ENCODE results near the gene ARL4A. TPM values are rescaled to one million over a fixed set of nuclear protein-coding genes. Genes with fewer than 3 reads are reported as not detected.

The ARL4A gene
- total RNA-seq, 1 experiment from 2014 or later = 39.4 TPM

DNA sequence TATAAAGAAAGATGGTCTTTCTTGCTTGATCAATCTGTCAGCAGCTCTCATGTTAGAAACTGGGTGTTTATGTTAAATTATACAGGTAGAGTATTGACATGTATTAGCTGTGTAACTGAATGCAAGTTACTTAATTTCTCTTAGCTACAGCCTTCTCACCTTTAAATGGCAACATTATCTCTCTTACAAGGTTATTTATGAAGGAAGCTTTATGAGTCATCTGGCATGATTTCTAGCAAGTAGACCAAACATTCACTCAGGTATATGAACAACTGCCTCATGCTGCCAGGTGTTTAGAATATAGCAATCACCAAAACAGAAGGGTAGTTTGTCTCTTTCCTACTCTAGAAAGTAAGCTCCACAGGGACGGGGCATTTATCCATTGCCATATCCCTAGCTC is 8.5 kb downstream of the ARL4A start:
- no peak overlapping the region for H2BK5ac ChIP-seq (ENCODE audit: insufficient read length, low read length)
- no peak overlapping the region for H3K23ac ChIP-seq (ENCODE audit: insufficient read length, low read depth, low read length)
- no peak overlapping the region for H2BK120ac ChIP-seq (ENCODE audit: low read depth, low read length, poor library complexity, severe bottlenecking)
- peaks cover 7 to 18% (median 8%) of the 10 kb centered on the region in 3 experiments; a peak in 6 of 7 replicates for H3K36me3 Mint-ChIP-seq (ENCODE audit: insufficient read depth in 1 of 3, low read depth in 3 of 3)
- no peak overlapping the region for H2BK15ac ChIP-seq (ENCODE audit: low read depth, low read length)
- DNase-seq = no peak
- H3K18ac ChIP-seq (ENCODE audit: insufficient read length, low read depth, low read length) = no peak overlapping the region
- no CpG with 5 or more reads among the region's 1 CpG for WGBS (ENCODE audit: extremely low coverage, insufficient read length, low lambda C conversion rate)
- peaks cover 3 to 5% of the 10 kb centered on the region in 2 experiments; a peak in 3 of 5 replicates for H3K9me3 Mint-ChIP-seq
- H3K4me1 Mint-ChIP-seq = peaks cover 8 to 13% of the 10 kb centered on the region in 2 experiments
- no peak overlapping the region for H2BK20ac ChIP-seq (ENCODE audit: low read depth, low read length, poor library complexity, severe bottlenecking)
- no peak overlapping the region for H4K91ac ChIP-seq (ENCODE audit: insufficient read length, low read depth, low read length)
- H2BK12ac ChIP-seq (ENCODE audit: insufficient read length, low read depth, low read length) = no peak overlapping the region
- no peak overlapping the region for H3K27ac Mint-ChIP-seq
- H3K4me1 ChIP-seq (ENCODE audit: insufficient read depth, low read length) = no peaks in the 10 kb centered on the region
- H3K23me2 ChIP-seq (ENCODE audit: insufficient read length, low read depth, low read length, poor library complexity, severe bottlenecking) = no peaks in the 10 kb centered on the region
- no peak overlapping the region for H2AFZ ChIP-seq (ENCODE audit: low read length)
- TF ChIP-seq, protein P1, sequence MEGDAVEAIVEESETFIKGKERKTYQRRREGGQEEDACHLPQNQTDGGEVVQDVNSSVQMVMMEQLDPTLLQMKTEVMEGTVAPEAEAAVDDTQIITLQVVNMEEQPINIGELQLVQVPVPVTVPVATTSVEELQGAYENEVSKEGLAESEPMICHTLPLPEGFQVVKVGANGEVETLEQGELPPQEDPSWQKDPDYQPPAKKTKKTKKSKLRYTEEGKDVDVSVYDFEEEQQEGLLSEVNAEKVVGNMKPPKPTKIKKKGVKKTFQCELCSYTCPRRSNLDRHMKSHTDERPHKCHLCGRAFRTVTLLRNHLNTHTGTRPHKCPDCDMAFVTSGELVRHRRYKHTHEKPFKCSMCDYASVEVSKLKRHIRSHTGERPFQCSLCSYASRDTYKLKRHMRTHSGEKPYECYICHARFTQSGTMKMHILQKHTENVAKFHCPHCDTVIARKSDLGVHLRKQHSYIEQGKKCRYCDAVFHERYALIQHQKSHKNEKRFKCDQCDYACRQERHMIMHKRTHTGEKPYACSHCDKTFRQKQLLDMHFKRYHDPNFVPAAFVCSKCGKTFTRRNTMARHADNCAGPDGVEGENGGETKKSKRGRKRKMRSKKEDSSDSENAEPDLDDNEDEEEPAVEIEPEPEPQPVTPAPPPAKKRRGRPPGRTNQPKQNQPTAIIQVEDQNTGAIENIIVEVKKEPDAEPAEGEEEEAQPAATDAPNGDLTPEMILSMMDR (conservative IDR thresholded peaks at IDR 0.05) = no peak
- H3K27me3 Mint-ChIP-seq (ENCODE audit: low read depth) = no peaks in the 10 kb centered on the region
- H3K9ac ChIP-seq (ENCODE audit: extremely low read depth, insufficient read length, low read length) = no peak overlapping the region
- no peak overlapping the region for H3T11ph ChIP-seq (ENCODE audit: low read length)
- no peak overlapping the region for H3K56ac ChIP-seq (ENCODE audit: insufficient read length, low read depth, low read length)
- no peak overlapping the region for H4K8ac ChIP-seq (replicated peaks; ENCODE audit: insufficient read length, low read depth, low read length)
- no peak overlapping the region for H2AK5ac ChIP-seq (ENCODE audit: insufficient read length, low read length)
- H4K5ac ChIP-seq (ENCODE audit: insufficient read length, low read depth, low read length) = no peak overlapping the region
- no peaks in the 10 kb centered on the region for H4K20me1 ChIP-seq (ENCODE audit: control insufficient read depth, insufficient read depth, insufficient read length)
- no peaks in the 10 kb centered on the region; the same call in 1 of the 2 replicates for H3K79me2 ChIP-seq (ENCODE audit: insufficient read depth, low read length)
- no peak overlapping the region for H3K4me2 ChIP-seq (ENCODE audit: insufficient read depth, insufficient read length, low read length)
- no peaks in the 10 kb centered on the region for H3K27me3 ChIP-seq (ENCODE audit: insufficient read depth, low read length)
- no peak overlapping the region for H3K4me3 Mint-ChIP-seq
- H3K4ac ChIP-seq (ENCODE audit: low read depth, low read length) = no peak overlapping the region
- H3K79me1 ChIP-seq (ENCODE audit: insufficient read depth, low read depth, low read length, poor library complexity, severe bottlenecking) = no peaks in the 10 kb centered on the region
- no peak overlapping the region for H3K27ac ChIP-seq (ENCODE audit: insufficient read length, low read depth, low read length)
- H3K9me3 ChIP-seq (ENCODE audit: control insufficient read depth, low read depth, low read length) = no peaks in the 10 kb centered on the region
- H3K14ac ChIP-seq (ENCODE audit: insufficient read depth, low read length) = no peak overlapping the region

Data from H9 (cell line).